AG04449 (cell line): ENCODE results near the gene AGMO.

Source experiments
- CTCF ChIA-PET: fragments of 350-600 bp; formaldehyde crosslinking; extraction: SDS; loops from one replicate; lab custom pipeline; 2021; ENCODE audit warnings: antibody characterized with exemption; lab: Yijun Ruan, JAX
- POLR2A ChIA-PET: fragments of 400-600, 350-600 bp; formaldehyde crosslinking; extraction: SDS; loops from one replicate; lab custom pipeline; 2020; ENCODE audit warnings: antibody characterized with exemption, inconsistent platforms; lab: Yijun Ruan, JAX
- DNase-seq: peaks from one replicate; pipeline ENCODE4 v3.0.0-alpha.2; 2010; ENCODE audit warnings: low read depth, low spot score
- H3K4me3 ChIP-seq: 2 replicates; pipeline ENCODE4 v1.5.1; 2011; ENCODE audit warnings: low read depth, mild to moderate bottlenecking, control low read depth, low read length
- TF ChIP-seq, protein P1 (sequence below): IDR thresholded peaks from one replicate; pipeline ENCODE4 v1.5.1; 2011; ENCODE audit warnings: mild to moderate bottlenecking, moderate library complexity, low read length, control low read depth, inconsistent platforms; ENCODE audit not compliant: insufficient read depth; ENCODE audit errors: missing control alignments

Gene AGMO

GRCh38 chr7:15403751-15404150 lies 158.1 kb downstream of the AGMO start:
- TF ChIP-seq, protein P1, sequence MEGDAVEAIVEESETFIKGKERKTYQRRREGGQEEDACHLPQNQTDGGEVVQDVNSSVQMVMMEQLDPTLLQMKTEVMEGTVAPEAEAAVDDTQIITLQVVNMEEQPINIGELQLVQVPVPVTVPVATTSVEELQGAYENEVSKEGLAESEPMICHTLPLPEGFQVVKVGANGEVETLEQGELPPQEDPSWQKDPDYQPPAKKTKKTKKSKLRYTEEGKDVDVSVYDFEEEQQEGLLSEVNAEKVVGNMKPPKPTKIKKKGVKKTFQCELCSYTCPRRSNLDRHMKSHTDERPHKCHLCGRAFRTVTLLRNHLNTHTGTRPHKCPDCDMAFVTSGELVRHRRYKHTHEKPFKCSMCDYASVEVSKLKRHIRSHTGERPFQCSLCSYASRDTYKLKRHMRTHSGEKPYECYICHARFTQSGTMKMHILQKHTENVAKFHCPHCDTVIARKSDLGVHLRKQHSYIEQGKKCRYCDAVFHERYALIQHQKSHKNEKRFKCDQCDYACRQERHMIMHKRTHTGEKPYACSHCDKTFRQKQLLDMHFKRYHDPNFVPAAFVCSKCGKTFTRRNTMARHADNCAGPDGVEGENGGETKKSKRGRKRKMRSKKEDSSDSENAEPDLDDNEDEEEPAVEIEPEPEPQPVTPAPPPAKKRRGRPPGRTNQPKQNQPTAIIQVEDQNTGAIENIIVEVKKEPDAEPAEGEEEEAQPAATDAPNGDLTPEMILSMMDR: no peak
- DNase-seq: no peak
- H3K4me3 ChIP-seq: no peak overlapping the region
- ChIA-PET POLR2A (no interaction called here), CTCF (no interaction called here)

DNA sequence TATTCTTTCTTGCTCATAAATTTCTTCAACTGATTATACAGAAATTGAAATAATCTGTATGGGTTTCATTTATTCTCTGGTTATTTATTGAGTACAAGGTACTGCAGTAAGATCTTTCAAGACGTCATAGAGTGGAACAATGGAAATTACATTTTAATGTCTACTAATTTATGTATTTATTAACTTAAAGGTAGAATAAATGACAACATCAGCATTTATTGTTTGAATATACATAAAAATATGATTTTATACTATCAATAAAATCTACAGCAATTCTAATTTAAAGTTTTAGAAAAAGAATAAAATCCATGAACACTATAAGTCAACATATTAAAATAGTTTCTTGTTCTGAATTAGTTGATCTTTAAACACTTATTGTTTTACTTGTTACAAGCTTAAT lies 158.5 kb downstream of the AGMO start:
- H3K4me3 ChIP-seq: no peak overlapping the region
- no peak for DNase-seq
- TF ChIP-seq, protein P1: no peak
- ChIA-PET POLR2A (no interaction called here), CTCF (no interaction called here)

DNA sequence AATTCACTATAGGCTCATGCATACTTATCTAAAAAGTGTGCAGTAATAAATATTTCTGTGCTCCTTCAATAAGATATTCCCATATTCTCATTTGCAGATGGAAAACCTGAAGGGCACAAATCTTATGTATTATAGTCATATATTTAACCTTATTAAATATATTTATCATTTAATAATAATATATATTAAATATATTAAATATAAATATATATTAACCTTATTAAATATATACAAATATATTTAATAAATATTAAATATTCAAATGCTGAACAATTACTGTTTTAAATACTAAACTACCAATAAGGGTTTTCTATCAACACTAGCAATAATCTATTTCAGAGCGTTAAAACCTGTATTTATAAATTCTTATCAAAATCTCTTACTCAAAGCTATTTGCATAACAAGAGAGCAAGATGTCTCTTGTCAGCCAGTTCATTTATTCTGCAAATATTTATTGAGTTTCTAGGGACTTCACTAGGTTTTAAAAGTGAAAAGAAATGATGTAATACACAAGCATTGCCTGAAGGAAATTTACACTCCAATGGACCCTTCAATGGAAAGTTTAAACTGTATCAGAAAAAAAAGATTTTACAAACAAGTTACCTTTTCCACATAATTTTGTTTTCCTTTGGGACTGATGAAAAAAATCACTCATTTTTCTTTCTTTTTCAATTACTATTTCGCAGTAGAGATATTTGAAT lies 159.2 kb downstream of the AGMO start:
- no peak for DNase-seq
- CTCF ChIA-PET: no interaction called here

GRCh38 chr7:15400440-15400839 lies 161.4 kb downstream of the AGMO start:
- POLR2A ChIA-PET: no interaction called here
- no peak overlapping the region for H3K4me3 ChIP-seq
- no peak for DNase-seq
- TF ChIP-seq, protein P1: no peak
- CTCF ChIA-PET: no interaction called here

More for the DNA sequence above, 159.2 kb downstream of the AGMO start:
- no peak overlapping the region for H3K4me3 ChIP-seq
- TF ChIP-seq, protein P1: no peak
- POLR2A ChIA-PET: no interaction called here

DNA sequence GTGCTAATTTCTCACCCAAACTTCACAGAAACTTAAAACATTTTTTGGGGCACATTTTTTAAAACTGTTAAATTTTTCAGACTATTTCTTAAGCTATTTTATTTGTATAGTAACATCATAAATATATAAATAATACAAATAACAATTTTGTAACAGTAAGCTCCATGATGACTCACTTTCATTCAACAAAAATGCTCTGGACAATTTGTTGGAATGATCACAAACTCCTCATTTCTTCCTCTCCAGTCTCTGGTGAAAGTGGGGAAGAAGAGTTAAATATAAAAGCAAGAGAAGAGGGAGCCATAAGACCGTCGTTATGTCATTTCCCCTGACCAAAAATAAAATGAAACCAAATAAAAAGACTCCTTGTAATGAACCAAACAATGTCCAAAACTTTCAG lies 162.4 kb downstream of the AGMO start:
- CTCF ChIA-PET: interaction anchor here (1.0 kb wide), 1 partner anchor 10 kb away, joined by 4 read pairs; no protein-coding TSS in a partner anchor
- POLR2A ChIA-PET: no interaction called here
- DNase-seq: no peak

More for the DNA sequence above, 162.4 kb downstream of the AGMO start:
- TF ChIP-seq, protein P1: no peak
- no peak overlapping the region for H3K4me3 ChIP-seq
